ENCODE data around the gene RAD54L. TPM values are rescaled to one million over a fixed set of nuclear protein-coding genes. Genes with fewer than 3 reads are reported as not detected.

The RAD54L gene
- polyA plus RNA-seq, 1 donor from 2014 or later: 0.49 TPM

DNA sequence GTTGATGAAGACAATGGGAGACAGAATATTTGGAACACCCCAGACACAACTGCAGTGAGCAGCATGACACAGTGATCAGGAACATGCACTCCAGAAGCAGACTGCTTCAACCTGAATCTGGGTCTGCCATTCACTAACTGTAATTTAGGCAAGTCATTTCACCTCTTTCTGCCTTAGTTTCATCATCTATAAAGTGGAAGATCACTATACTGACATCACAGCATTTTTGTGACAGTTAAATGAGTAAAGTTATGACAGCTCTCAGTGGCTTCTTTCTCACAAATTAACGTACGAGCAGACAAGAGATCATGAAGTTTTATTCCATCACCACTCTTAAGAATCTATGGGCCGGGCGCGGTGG lies 41.6 kb downstream of the RAD54L start:
- no peaks in the 10 kb centered on the region for H3K36me3 Mint-ChIP-seq
- no peaks in the 10 kb centered on the region for H3K27me3 Mint-ChIP-seq
- H3K4me3 Mint-ChIP-seq: no peak overlapping the region
- no peaks in the 10 kb centered on the region for H3K4me1 Mint-ChIP-seq
- H3K9me3 Mint-ChIP-seq: no peaks in the 10 kb centered on the region
- H3K27ac Mint-ChIP-seq: no peak overlapping the region

DNA sequence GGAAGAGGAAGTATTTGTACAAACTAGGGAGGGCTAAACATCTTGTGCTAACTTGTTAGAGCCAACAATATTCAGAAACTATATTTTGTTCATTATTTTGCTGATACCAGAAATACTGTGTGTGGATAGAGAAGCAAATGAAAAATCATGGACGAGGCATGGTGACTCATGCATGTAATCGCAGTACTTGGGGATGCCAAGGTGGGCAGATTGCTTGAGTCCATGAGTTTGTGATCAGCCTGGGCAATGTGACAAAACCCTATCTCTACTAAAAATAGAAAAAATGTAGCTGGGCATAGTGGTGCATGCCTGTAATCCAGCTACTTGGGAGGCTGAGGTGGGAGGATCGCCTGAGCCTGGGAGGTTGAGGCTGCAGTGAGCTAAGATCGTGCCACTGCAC lies 42.4 kb downstream of the RAD54L start:
- Mint-ChIP-seq H3K36me3 (no peaks in the 10 kb centered on the region), H3K4me1 (no peaks in the 10 kb centered on the region), H3K9me3 (no peaks in the 10 kb centered on the region), H3K4me3 (no peak overlapping the region), H3K27me3 (no peaks in the 10 kb centered on the region), H3K27ac (no peak overlapping the region)

DNA sequence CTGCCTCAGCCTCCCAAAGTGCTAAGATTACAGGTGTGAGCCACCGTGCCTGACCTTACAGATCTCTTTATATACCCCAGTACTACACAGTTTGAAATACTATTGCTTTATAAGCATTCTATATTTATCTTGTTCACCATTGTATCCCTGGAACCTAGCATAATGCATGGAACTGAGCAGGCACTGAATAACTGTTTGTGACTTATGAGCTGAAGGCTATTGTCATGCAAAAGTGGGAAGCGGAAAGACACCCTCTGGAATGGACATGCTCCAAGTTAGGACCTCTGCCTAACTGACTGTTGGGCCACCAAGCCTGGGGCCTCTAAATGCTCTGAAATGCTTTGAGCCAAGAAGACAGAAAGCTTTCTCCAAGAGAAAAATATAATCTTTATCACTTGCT lies 47.7 kb downstream of the RAD54L start:
- Mint-ChIP-seq H3K27ac (no peak overlapping the region), H3K36me3 (peaks cover 5% of the 10 kb centered on the region), H3K4me3 (no peak overlapping the region), H3K27me3 (no peaks in the 10 kb centered on the region), H3K4me1 (peaks cover under 1 to 5% (median under 1%) of the 10 kb centered on the region in 3 donors), H3K9me3 (no peaks in the 10 kb centered on the region)

DNA sequence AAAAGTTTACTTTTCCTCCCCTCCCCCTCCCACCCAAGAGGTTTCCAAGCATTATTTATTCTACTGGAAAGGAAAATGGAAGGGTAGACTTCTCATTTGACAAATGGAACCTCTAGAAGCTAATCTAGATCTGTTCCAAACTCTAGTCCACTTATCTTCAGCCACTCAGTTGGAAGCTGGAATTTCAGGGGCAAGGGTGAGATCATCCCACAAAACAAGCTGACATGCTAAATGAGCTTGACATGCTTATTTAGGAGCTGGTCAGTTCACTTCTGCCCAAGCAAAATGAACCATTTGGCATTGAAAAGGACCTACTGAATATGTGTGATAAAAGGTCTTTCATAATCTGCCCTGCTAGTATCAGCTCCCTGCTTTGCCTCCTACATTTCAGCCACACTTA lies 50.8 kb downstream of the RAD54L start:
- peak overlapping the region in 1 of 4 donors; percentile 64 for H3K4me3 Mint-ChIP-seq
- H3K27ac Mint-ChIP-seq: no peak overlapping the region
- H3K36me3 Mint-ChIP-seq: peaks cover 7% of the 10 kb centered on the region
- H3K9me3 Mint-ChIP-seq: no peaks in the 10 kb centered on the region
- no peaks in the 10 kb centered on the region for H3K27me3 Mint-ChIP-seq
- peaks cover 3 to 9% (median 6%) of the 10 kb centered on the region in 3 donors for H3K4me1 Mint-ChIP-seq

DNA sequence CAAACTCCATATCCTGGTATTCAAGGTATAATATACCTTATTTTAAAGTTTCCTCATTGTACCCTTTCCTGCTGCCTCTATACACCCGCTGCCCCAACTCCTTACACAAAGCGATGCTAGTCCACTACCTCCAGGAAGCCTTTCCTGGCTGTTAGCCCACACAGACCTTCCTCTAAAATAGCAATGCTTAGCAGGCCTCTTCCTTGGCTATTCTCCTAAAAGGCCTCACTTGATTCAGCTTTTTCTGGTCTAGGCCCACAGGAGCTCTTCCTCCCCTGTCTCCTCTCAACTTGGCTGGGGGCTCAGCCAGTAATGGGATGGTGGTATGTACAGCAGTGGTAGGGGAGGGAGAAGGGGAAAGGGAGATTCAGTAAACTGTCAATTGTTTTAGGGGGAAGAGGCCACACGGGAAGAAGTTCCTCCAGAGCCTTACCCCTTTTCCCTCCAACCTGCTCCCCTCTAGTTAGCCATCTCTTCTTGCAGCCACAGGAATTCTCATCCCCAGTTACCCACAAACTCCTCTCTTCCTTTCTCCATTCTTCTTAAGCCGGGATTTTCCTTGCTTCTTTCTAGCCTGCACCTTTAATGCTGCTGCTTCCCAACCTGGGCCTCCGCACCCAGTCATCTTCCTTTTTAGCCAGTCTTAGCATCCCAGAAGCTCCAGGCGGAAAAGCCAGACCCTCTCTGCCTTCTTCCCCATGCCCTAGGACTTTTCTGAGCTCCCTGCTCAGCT lies 53.3 kb downstream of the RAD54L start:
- peak overlapping the region; percentile 98 to 99 (median 99) for H3K4me3 Mint-ChIP-seq
- H3K4me1 Mint-ChIP-seq: peaks cover 8 to 22% (median 8%) of the 10 kb centered on the region in 3 donors
- H3K27ac Mint-ChIP-seq: peak overlapping the region; percentile 6 to 99 (median 16)
- no peaks in the 10 kb centered on the region for H3K9me3 Mint-ChIP-seq
- H3K27me3 Mint-ChIP-seq: no peaks in the 10 kb centered on the region
- peaks cover 5% of the 10 kb centered on the region for H3K36me3 Mint-ChIP-seq

DNA sequence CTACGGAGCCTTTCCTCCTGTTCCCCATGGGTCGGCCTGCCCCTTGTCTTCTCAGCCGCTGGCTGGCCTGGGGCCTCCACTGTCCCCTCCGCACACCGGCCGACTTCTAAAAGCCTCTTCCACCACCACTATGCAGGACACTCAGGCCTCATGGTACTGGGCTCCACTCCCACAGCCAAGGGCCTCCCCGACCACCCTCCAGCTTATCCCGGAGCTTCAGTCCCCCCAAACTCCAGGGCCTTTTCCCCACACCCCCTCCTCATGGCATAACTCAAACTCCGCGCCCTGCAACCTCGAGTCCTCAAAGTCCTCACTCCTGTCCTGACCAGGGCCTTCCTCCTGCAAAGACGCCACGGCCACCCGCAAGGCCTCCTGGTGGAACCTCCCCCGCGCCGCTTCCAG lies 53.8 kb downstream of the RAD54L start:
- Mint-ChIP-seq H3K9me3 (no peaks in the 10 kb centered on the region), H3K4me1 (peaks cover 10 to 26% (median 11%) of the 10 kb centered on the region in 3 donors), H3K36me3 (peaks cover 4% of the 10 kb centered on the region), H3K27me3 (no peaks in the 10 kb centered on the region), H3K27ac (peak overlapping the region in 2 of 3 donors; percentile 97 to 99), H3K4me3 (peak overlapping the region; percentile 98 to 99 (median 99))

DNA sequence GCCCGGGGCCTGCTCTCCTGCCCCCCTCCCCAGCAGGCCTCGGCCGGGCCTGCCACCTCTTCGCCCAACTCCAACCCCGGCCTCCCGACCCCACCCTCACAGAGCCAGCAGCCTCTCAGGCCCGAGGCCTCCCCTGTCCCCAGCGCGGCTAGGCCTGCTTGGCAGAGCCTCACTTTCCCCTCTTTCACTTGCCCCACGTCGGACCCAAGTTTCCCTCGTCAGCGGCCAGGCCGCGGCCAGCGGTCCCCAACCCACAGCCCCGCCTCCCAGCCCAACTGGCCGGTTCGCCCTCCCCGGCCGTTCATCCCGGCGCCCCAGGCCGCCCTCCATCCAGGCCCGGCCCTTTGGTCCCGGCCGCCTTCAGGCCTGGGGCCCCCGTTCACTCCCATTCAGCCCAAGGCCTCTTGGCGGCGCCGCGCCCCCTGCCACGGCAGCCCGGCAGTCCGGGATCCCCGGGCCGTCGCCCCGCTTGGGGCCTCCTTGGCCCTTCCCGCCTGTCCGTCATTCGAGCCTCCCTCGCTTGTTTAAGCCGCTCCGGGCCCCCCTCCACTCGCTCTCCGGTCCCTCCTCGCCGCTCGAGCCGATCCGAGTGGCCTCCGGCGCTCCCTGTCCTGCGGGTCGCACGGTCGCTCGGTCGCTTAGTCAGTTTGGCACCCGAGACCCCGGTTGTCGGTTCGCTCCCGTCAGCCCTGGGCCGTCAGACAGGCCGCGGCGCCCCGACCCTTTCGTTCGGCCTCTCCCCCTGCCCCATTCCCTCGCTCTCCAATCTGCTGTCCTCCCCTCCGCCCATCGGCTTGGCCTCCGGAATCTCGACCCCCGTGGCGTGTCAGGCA lies 54.5 kb downstream of the RAD54L start:
- Mint-ChIP-seq H3K4me1 (peaks cover 10 to 26% (median 11%) of the 10 kb centered on the region in 3 donors), H3K27me3 (no peaks in the 10 kb centered on the region), H3K9me3 (no peaks in the 10 kb centered on the region), H3K4me3 (peak overlapping the region; percentile 98 to 99 (median 99)), H3K36me3 (peaks cover 4% of the 10 kb centered on the region), H3K27ac (peak overlapping the region; percentile 46 to 99 (median 97))

DNA sequence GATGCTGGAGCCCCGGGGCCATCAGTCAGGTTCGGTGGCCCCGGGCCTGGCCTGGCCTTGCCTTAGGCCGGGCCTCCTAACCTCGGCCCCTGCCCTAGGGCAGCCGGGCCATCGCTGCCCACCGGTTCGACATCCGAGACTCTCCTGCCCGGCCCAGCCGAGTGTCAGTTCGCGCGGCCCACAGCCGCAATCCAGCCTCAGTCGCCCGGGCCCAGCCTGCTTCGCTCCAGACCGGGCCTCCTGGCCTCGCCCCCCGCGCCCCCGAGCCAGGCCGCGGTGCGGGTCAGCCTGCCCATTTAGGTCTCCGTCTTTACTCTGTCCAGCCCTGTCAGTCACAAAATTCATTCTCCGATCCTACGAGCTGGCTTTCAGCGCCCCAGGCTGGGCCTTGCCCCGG lies 55.1 kb downstream of the RAD54L start:
- Mint-ChIP-seq H3K27me3 (no peaks in the 10 kb centered on the region), H3K9me3 (no peaks in the 10 kb centered on the region), H3K27ac (peak overlapping the region; percentile 46 to 99 (median 97)), H3K4me3 (peak overlapping the region; percentile 98 to 99 (median 99)), H3K4me1 (peaks cover 10 to 30% (median 15%) of the 10 kb centered on the region in 3 donors), H3K36me3 (peaks cover 2% of the 10 kb centered on the region)

DNA sequence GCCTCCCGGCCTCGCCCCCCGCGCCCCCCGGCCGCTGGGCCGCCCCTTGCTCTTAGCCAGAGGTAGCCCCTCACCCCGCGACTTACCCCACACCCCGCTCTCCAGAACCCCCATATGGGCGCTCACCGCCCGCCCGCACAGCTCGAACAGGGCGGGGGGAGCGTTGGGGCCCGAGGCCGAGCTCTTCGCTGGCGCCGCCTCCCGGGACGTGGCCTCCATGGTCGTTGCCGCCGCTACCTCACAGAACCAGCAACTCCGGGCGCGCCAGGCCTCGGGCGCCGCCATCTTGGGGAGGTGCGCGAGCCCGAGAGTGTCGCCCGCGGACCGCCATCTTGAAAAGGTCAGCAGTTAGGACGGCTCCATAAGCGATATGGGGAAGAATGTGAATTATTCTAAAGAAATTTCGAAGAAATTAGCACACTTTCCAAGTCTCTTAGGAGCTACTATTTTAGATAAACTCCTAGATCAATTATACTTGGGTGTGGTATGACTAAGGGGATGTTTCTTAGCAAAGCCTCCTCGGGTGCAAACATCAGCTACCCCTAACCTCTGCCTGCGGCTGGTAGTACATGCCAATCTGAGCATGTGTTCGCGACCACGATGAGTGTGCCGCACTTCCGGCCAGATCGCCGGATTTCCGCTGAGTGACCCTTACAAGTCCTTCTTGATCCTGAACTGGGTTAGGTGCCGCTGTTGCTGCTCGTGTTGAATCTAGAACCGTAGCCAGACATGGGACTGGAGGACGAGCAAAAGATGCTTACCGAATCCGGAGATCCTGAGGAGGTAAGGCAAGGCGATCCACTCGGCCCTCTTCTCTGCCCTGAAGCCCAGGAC lies 55.7 kb downstream of the RAD54L start, which contains the start of the genes LRRC41 and UQCRH:
Gene LRRC41 (minus strand): TSS at position 579 of the 834 bp plus-strand sequence. CDS start 294 bp downstream, at position 285.
Gene UQCRH (plus strand): TSS at position 661 of the 834 bp plus-strand sequence. CDS start 69 bp downstream, at position 730.
- Mint-ChIP-seq H3K4me3 (peak within 1 kb of the TSS; percentile 98 to 99 (median 99)), H3K27ac (peak within 1 kb of the TSS; percentile 97 to 99 (median 99)), H3K4me1 (peaks cover 15 to 32% (median 21%) of the 10 kb centered on the region in 3 donors), H3K27me3 (no peaks in the 10 kb centered on the region), H3K36me3 (peaks cover 2% of the 10 kb centered on the region), H3K9me3 (no peaks in the 10 kb centered on the region)

DNA sequence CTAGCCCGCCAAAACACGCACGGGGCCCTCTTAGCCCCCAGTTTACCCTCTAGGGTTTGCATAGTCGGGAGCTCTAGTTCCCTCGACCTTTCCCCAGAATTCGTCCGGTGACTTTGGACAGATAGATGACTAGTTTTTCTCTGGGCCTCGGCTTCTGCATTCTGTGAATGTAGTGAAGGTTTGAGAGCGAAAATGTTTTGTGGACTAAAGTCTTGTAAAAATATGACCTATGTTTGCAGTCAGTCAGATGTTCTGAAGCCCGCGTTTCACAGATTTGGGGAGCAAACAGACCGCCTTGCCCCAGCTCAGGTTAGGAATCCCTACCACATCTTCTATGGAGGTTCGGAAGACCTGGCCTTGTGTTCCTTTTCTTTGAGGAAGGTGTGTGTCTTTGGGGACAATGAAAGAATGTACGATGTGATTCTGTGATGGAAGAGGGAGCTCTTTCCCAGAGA lies 56.3 kb downstream of the RAD54L start:
- Mint-ChIP-seq H3K27ac (peak overlapping the region; percentile 97 to 99 (median 99)), H3K4me1 (peaks cover 15 to 35% (median 26%) of the 10 kb centered on the region in 3 donors), H3K36me3 (peaks cover 2% of the 10 kb centered on the region), H3K27me3 (no peaks in the 10 kb centered on the region), H3K9me3 (no peaks in the 10 kb centered on the region), H3K4me3 (peak overlapping the region; percentile 98 to 99 (median 99))

DNA sequence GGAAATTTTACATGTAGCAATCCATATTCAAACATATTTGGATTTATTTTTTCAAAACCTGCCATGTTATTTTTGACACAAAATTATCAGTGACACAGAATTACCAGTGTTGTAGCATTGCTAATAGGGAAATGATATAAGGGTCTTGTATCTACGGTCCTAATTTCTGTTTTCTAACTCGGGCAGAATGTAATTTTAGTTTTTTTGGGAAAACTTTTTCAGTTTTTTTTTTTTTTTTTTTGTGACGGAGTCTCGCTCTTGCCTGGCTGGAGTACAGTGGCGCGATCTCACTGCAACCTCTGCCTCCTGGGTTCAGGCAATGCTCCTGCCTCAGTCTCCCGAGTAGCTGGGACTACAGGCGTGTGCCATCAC lies 58.6 kb downstream of the RAD54L start:
- H3K27me3 Mint-ChIP-seq: no peaks in the 10 kb centered on the region
- peaks cover 2% of the 10 kb centered on the region for H3K36me3 Mint-ChIP-seq

DNA sequence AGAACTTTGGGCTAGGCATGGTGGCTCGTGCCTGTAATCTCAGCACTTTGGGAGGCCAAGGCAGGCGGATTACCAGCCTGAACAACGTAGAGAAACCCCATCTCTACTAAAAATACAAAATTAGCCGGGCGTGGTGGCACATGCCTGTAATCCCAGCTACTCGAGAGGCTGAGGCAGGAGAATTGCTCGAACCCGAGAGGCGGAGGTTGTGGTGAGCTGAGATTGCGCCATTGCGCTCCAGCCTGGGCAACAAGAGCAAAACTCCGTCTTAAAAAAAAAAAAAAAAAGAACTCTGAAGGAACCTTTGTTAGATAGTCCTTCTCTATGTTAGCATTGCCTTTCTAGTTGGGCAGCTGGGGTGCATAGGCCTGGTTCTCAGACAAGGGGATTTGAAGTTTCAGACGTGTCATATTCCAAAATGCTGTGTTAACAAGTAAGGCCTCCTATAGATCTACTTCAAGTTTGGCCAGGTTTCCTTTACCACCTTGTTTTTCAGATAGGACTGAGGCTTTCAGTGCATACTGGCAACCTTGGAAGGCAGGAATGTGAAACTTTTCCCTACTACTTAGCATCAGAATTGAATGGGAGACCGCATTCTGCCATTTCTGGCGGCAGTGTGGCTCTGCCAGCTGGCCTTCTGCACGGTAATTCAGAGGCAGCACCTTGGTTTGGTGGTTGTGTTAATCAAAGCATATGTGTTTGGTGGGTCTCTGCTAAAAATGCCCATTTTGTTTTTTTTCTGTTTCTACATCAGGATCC lies 62.0 kb downstream of the RAD54L start:
- peak overlapping the region in 1 of 3 donors; percentile 31 for H3K27ac Mint-ChIP-seq

More for the DNA sequence above, 58.6 kb downstream of the RAD54L start:
- Mint-ChIP-seq H3K4me3 (peak overlapping the region; percentile 78 to 99 (median 92)), H3K9me3 (no peaks in the 10 kb centered on the region), H3K4me1 (peaks cover 13 to 35% (median 25%) of the 10 kb centered on the region in 3 donors), H3K27ac (peak overlapping the region in 2 of 3 donors; percentile 12 to 48)

DNA sequence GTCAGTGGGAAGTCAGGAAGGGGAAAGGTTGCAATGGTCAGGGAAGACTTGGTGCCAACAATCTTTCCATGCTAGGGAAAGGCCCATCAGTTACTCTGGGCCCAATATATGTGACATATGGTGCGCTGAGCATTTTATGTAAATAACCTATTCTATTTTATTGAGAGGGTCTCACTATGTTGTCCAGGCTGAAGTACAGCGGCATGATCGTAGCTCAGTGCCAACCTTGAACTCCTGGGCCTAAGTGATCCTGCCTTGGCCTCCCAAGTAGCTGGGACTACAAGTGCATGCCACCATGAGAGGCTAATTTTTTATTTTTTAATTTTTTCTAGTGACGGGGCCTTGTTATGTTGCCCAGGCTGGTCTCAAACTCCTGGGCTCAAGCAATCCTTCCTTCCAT lies 62.8 kb downstream of the RAD54L start:
- Mint-ChIP-seq H3K27me3 (no peaks in the 10 kb centered on the region), H3K4me1 (peaks cover 9 to 20% (median 17%) of the 10 kb centered on the region in 3 donors), H3K36me3 (peaks cover 2% of the 10 kb centered on the region), H3K27ac (no peak overlapping the region), H3K4me3 (peak overlapping the region in 1 of 4 donors; percentile 17), H3K9me3 (no peaks in the 10 kb centered on the region)

More for the DNA sequence above, 62.0 kb downstream of the RAD54L start:
- no peaks in the 10 kb centered on the region for H3K27me3 Mint-ChIP-seq
- H3K36me3 Mint-ChIP-seq: peaks cover under 1% of the 10 kb centered on the region
- peak overlapping the region in 2 of 4 donors; percentile 9 to 20 for H3K4me3 Mint-ChIP-seq
- H3K9me3 Mint-ChIP-seq: no peaks in the 10 kb centered on the region
- H3K4me1 Mint-ChIP-seq: peaks cover 9 to 21% (median 20%) of the 10 kb centered on the region in 3 donors

Data from IgD-negative memory B cell (primary cell).